H1 (cell line): ENCODE data around the gene TYRO3. TPM values are rescaled to one million over a fixed set of nuclear protein-coding genes. Genes with fewer than 3 reads are reported as not detected.

Experiments
- CTCF ChIA-PET: fragments of 300-600 bp; sonication (Branson Sonifier 250); formaldehyde crosslinking; loops from one replicate; lab custom pipeline; 2021; ENCODE audit not compliant: partially characterized antibody; lab: Charles Lee
- POLR2A ChIA-PET: fragments of 300-600 bp; sonication (Branson Sonifier 250); formaldehyde crosslinking; loops from one replicate; lab custom pipeline; 2021; ENCODE audit warnings: inconsistent platforms; ENCODE audit not compliant: partially characterized antibody; lab: Charles Lee
- DNase-seq, 2 experiments: peaks; one replicate each; pipeline versions ENCODE4 v3.0.0 to v3.0.0-alpha.2; 2010 to 2022; ENCODE audit warnings: low spot score in 2 of 2, low read depth in 1 of 2, mixed read lengths in 1 of 2
- FAIRE-seq: peaks from 2 replicates; lab custom pipeline; 2011; peaks lifted over from hg19 to GRCh38; lab: Jason Lieb, UNC
- H2AFZ ChIP-seq: 2 replicates; pipeline ENCODE4 v1.8.1; 2012; ENCODE audit warnings: low read length, inconsistent platforms
- H2AK5ac ChIP-seq: 2 replicates; pipeline ENCODE4 v1.6.1; 2013; ENCODE audit warnings: low read depth, low read length
- H2BK120ac ChIP-seq: replicated peaks from 2 replicates; pipeline ENCODE3; 2013; ENCODE audit warnings: low read depth, low read length, inconsistent platforms
- H2BK12ac ChIP-seq: 2 replicates; pipeline ENCODE4 v1.6.1; 2013; ENCODE audit warnings: low read depth, low read length
- H2BK15ac ChIP-seq: 2 replicates; pipeline ENCODE4 v1.6.1; 2013; ENCODE audit warnings: low read length
- H2BK20ac ChIP-seq: 2 replicates; pipeline ENCODE4 v1.6.1; 2013; ENCODE audit warnings: low read length
- H2BK5ac ChIP-seq: 2 replicates; pipeline ENCODE4 v1.6.1; 2013; ENCODE audit warnings: low read depth, low read length
- H3K14ac ChIP-seq: 2 replicates; pipeline ENCODE4 v1.6.1; 2013; ENCODE audit warnings: inconsistent platforms; ENCODE audit not compliant: insufficient read length
- H3K18ac ChIP-seq: 2 replicates; pipeline ENCODE4 v1.6.1; 2013; ENCODE audit warnings: low read length; ENCODE audit errors: extremely low read depth
- H3K23ac ChIP-seq: 2 replicates; pipeline ENCODE4 v1.6.1; 2013; ENCODE audit warnings: inconsistent platforms; ENCODE audit not compliant: insufficient read length
- H3K23me2 ChIP-seq: 2 replicates; pipeline ENCODE4 v1.6.1; 2013; ENCODE audit warnings: low read depth, low read length
- H3K27ac ChIP-seq: 2 replicates; pipeline ENCODE4 v1.6.1; 2011; ENCODE audit warnings: low read depth, low read length, inconsistent platforms
- H3K27me3 ChIP-seq, 4 experiments: replicated peaks in 1 of 4; 1 replicate in 1 of 4; 2 replicates in 3 of 4; pipeline versions ENCODE4 v1.6.1 to v1.8.1; 2011 to 2013; ENCODE audit warnings: low read length in 3 of 4, mild to moderate bottlenecking in 3 of 4, inconsistent platforms in 2 of 4, mixed read lengths in 2 of 4, moderate library complexity in 1 of 4; ENCODE audit not compliant: control insufficient read depth in 3 of 4, insufficient read depth in 3 of 4; ENCODE audit errors: extremely low read depth in 1 of 4
- H3K36me3 ChIP-seq, 4 experiments: 2 replicates each; pipeline versions ENCODE4 v1.6.1 to v1.8.1; 2011 to 2013; ENCODE audit warnings: mild to moderate bottlenecking in 4 of 4, low read length in 3 of 4, moderate library complexity in 2 of 4, control low read depth in 1 of 4, inconsistent platforms in 1 of 4; ENCODE audit not compliant: insufficient read depth in 4 of 4, control insufficient read depth in 2 of 4
- H3K4ac ChIP-seq: replicated peaks from 2 replicates; pipeline ENCODE3; 2013; ENCODE audit warnings: low read length, low read depth, mixed read lengths, inconsistent platforms; ENCODE audit not compliant: insufficient read length
- H3K4me1 ChIP-seq, 4 experiments: replicated peaks in 1 of 4; 1 replicate in 1 of 4; 2 replicates in 3 of 4; pipeline versions ENCODE4 v1.6.1 to v1.8.1; 2011 to 2013; ENCODE audit warnings: low read length in 3 of 4, inconsistent platforms in 2 of 4, mixed read lengths in 1 of 4; ENCODE audit not compliant: insufficient read depth in 4 of 4, control insufficient read depth in 3 of 4
- H3K4me2 ChIP-seq, 2 experiments: 2 replicates each; pipeline versions ENCODE4 v1.6.1 to v1.8.1; 2011 to 2013; ENCODE audit warnings: low read depth in 2 of 2, low read length in 2 of 2, control low read depth in 1 of 2, inconsistent platforms in 1 of 2, mild to moderate bottlenecking in 1 of 2; ENCODE audit not compliant: insufficient read depth in 1 of 2
- H3K4me3 ChIP-seq, 4 experiments: fragments of 200-600, 300-600 bp in 1 of 4; sonication (generic), shearing (Covaris generic), sonication (Bioruptor Twin) in 1 of 4; 2 replicates each; pipeline versions ENCODE4 v1.5.1 to v1.8.1; 2011 to 2016; ENCODE audit warnings: low read length in 4 of 4, low read depth in 3 of 4, control low read depth in 2 of 4, inconsistent platforms in 2 of 4, mild to moderate bottlenecking in 2 of 4, mixed read lengths in 1 of 4, moderate library complexity in 1 of 4; ENCODE audit not compliant: insufficient read depth in 2 of 4; ENCODE audit errors: extremely low read depth in 1 of 4
- H3K56ac ChIP-seq: replicated peaks from 2 replicates; pipeline ENCODE3; 2013; ENCODE audit warnings: low read depth, mild to moderate bottlenecking, mixed read lengths, low read length, inconsistent platforms; ENCODE audit not compliant: insufficient read length
- H3K79me1 ChIP-seq: 2 replicates; pipeline ENCODE4 v1.6.1; 2013; ENCODE audit warnings: low read depth, low read length, control low read depth
- H3K79me2 ChIP-seq, 2 experiments: 2 replicates each; pipeline versions ENCODE4 v1.6.1 to v1.8.1; 2012 to 2013; ENCODE audit warnings: low read length in 2 of 2, mild to moderate bottlenecking in 2 of 2, inconsistent platforms in 1 of 2; ENCODE audit not compliant: insufficient read depth in 2 of 2, control insufficient read depth in 1 of 2
- H3K9ac ChIP-seq, 4 experiments: replicated peaks in 1 of 4; 1 replicate in 1 of 4; 2 replicates in 3 of 4; pipeline versions ENCODE4 v1.6.1 to v1.8.1; 2011 to 2013; ENCODE audit warnings: low read depth in 3 of 4, low read length in 3 of 4, control low read depth in 2 of 4, mild to moderate bottlenecking in 2 of 4, moderate library complexity in 2 of 4, inconsistent platforms in 1 of 4; ENCODE audit errors: extremely low read depth in 1 of 4
- H3K9me3 ChIP-seq, 2 experiments: 2 replicates each; pipeline versions ENCODE4 v1.6.1 to v1.8.1; 2012 to 2013; ENCODE audit warnings: mild to moderate bottlenecking in 2 of 2, moderate library complexity in 2 of 2, control low read depth in 1 of 2, inconsistent platforms in 1 of 2, low read depth in 1 of 2, low read length in 1 of 2, mixed read lengths in 1 of 2; ENCODE audit not compliant: insufficient read depth in 2 of 2
- H4K20me1 ChIP-seq, 2 experiments: replicated peaks in 1 of 2; 2 replicates each; pipeline versions ENCODE3 to v1.8.1; 2011 to 2013; ENCODE audit warnings: inconsistent platforms in 2 of 2, low read length in 2 of 2, mild to moderate bottlenecking in 1 of 2; ENCODE audit not compliant: insufficient read depth in 2 of 2, control insufficient read depth in 1 of 2
- H4K5ac ChIP-seq: 2 replicates; pipeline ENCODE4 v1.6.1; 2013; ENCODE audit warnings: low read length, low read depth, mixed read lengths, inconsistent platforms; ENCODE audit not compliant: insufficient read length
- H4K8ac ChIP-seq: 2 replicates; pipeline ENCODE4 v1.8.0; 2013; ENCODE audit warnings: mild to moderate bottlenecking, moderate library complexity, low read length, inconsistent platforms; ENCODE audit not compliant: insufficient read depth; ENCODE audit errors: extremely low read depth
- H4K91ac ChIP-seq: replicated peaks from 2 replicates; pipeline ENCODE3; 2013; ENCODE audit warnings: low read length, mixed read lengths, inconsistent platforms; ENCODE audit not compliant: insufficient read length
- BACH1 ChIP-seq: IDR thresholded peaks from 2 replicates; pipeline ENCODE4 v1.6.1; 2012; ENCODE audit warnings: low read length, improper control_type of control experiment
- CHD2 ChIP-seq: IDR thresholded peaks from 2 replicates; pipeline ENCODE4 v1.6.1; 2012; ENCODE audit warnings: low read length, improper control_type of control experiment
- E2F6 ChIP-seq: IDR thresholded peaks from 2 replicates; pipeline ENCODE4 v1.6.1; 2012; ENCODE audit warnings: inconsistent platforms
- EP300 ChIP-seq, 2 experiments: IDR thresholded peaks; 1 replicate in 1 of 2; 2 replicates in 1 of 2; pipeline ENCODE4 v1.6.1; 2011 to 2012; ENCODE audit warnings: low read depth in 2 of 2, low read length in 2 of 2, mild to moderate bottlenecking in 2 of 2, borderline replicate concordance in 1 of 2, inconsistent platforms in 1 of 2, moderate library complexity in 1 of 2
- MAFK ChIP-seq: IDR thresholded peaks from 2 replicates; pipeline ENCODE4 v1.6.1; 2012; ENCODE audit warnings: low read depth, mild to moderate bottlenecking, improper control_type of control experiment, low read length
- WGBS, 2 experiments: shearing (Covaris generic) in 1 of 2; methylation state at CpG; one replicate each; pipeline versions ENCODE4 v1.1.6 to v1.1.7; 2013 to 2015; ENCODE audit warnings: low lambda C conversion rate in 2 of 2, mixed read lengths in 2 of 2, inconsistent platforms in 1 of 2, low coverage in 1 of 2, missing lambda C conversion rate in 1 of 2; ENCODE audit not compliant: insufficient replicate concordance in 2 of 2, insufficient coverage in 1 of 2, insufficient read length in 1 of 2; ENCODE audit errors: extremely low coverage in 1 of 2, missing lambda C conversion rate in 1 of 2; 5-methylcytosine and 5-hydroxymethylcytosine counted together
- polyA plus RNA-seq, 7 experiments: library from polyadenylated mRNA; depleted of rRNA in 3 of 7; stranded (reverse) in 5 of 7; unstranded in 2 of 7; fragments of >200 nt in 5 of 7; fragments of 200-250 nt in 2 of 7; gene quantifications; 1 replicate in 5 of 7; 2 replicates in 1 of 7; 4 replicates in 1 of 7; pipeline versions ENCODE4 v1.2.1 to v1.2.3, GENCODE V29; 2011 to 2013; ENCODE audit warnings: missing spikeins in 2 of 7, mixed read lengths in 2 of 7
- total RNA-seq: library from RNA; stranded (reverse); fragmentation: NEBNext Ultra II Directional; extraction: Animal tissue kit (Norgen Biotek cat#: 25700); gene quantifications from 2 replicates; pipeline ENCODE4 v1.2.1, GENCODE V29; 2021

The TYRO3 gene
- total and polyA plus RNA-seq, 2 of the 8 experiments (the other 6 are each of a cell fraction or from before 2014, with no cell fraction given): 82.7 to 98.8 TPM

- no peak for DNase-seq
- FAIRE-seq: no peak
- no peak overlapping the region for H3K9ac ChIP-seq
- TF ChIP-seq CHD2 (no peak), E2F6 (no peak), MAFK (no peak), BACH1 (no peak), EP300 (IDR thresholded peaks at IDR 0.05; ENCODE audit: borderline replicate concordance in 1 of 2, low read depth in 2 of 2, low read length in 2 of 2) (no peak)
- H4K5ac ChIP-seq: no peak overlapping the region
- H4K91ac ChIP-seq: no peak overlapping the region
- no peak overlapping the region for H3K4ac ChIP-seq
- H3K18ac ChIP-seq: no peak overlapping the region
- POLR2A ChIA-PET: interaction anchor here (1.0 to 1.4 kb wide), 2 partner anchors 11 to 51 kb away, joined by 3 read pairs; no protein-coding TSS in a partner anchor
- H3K79me2 ChIP-seq: no peaks in the 10 kb centered on the region
- H2BK15ac ChIP-seq: no peak overlapping the region
- H3K79me1 ChIP-seq: no peaks in the 10 kb centered on the region
- 89% methylated on average over 4 of the region's 4 CpGs; no CpG with 5 or more reads in 1 of the 2 experiments for WGBS, 2 experiments
- CTCF ChIA-PET: interaction anchor here (0.6 kb wide), 1 partner anchor 59 kb away, joined by 3 read pairs; no protein-coding TSS in a partner anchor
- no peaks in the 10 kb centered on the region for H4K20me1 ChIP-seq
- H3K23ac ChIP-seq: no peak overlapping the region
- no peaks in the 10 kb centered on the region for H3K23me2 ChIP-seq
- H2BK12ac ChIP-seq: no peak overlapping the region
- H3K36me3 ChIP-seq: no peaks in the 10 kb centered on the region
- no peak overlapping the region for H3K4me3 ChIP-seq
- no peak overlapping the region for H3K56ac ChIP-seq
- no peak overlapping the region for H3K4me2 ChIP-seq
- no peak overlapping the region for H2BK120ac ChIP-seq
- H2BK5ac ChIP-seq: no peak overlapping the region
- H2AFZ ChIP-seq: no peak overlapping the region
- H3K9me3 ChIP-seq: no peaks in the 10 kb centered on the region
- no peaks in the 10 kb centered on the region for H3K4me1 ChIP-seq
- H2BK20ac ChIP-seq: no peak overlapping the region
- H3K14ac ChIP-seq: no peak overlapping the region
- no peaks in the 10 kb centered on the region for H3K27me3 ChIP-seq
- no peak overlapping the region for H3K27ac ChIP-seq
- no peak overlapping the region for H4K8ac ChIP-seq
- H2AK5ac ChIP-seq: no peak overlapping the region
Observed at GRCh38 chr15:41610048-41610447, 51.0 kb downstream of the TYRO3 start.
